ENCODE measurements around the gene SBK1. TPM values are rescaled to one million over a fixed set of nuclear protein-coding genes. Genes with fewer than 3 reads are reported as not detected.
A peak's percentile ranks its signal among the peaks of the same experiment; 100 is the strongest.

SBK1 gene
- total RNA-seq, 1 donor, result not detected

DNA sequence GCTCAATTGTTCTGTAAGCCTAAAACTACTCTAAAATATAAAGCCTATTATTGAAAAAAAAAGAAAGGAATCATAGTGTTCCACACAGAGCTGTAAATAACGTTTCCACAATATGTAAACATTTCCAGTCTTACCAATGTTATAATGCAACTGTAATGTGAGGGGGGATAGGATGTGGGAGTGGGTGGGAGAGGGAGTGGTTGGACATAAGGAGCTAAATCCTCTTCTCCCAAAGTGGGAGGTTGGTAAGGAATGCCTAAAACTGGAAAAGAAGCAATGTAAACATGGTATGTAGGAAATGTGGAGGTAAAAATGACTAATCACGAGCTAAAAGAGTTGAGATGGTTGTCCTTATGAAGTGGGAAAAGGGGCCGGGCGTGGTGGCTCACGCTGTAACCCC lies 17.6 kb upstream of the SBK1 start:
- Histone ChIP-seq H3K27me3 (ENCODE audit: insufficient read depth, low read length) (peaks cover 16% of the 10 kb centered on the region), H3K4me2 (ENCODE audit: insufficient read depth, low read length) (no peak overlapping the region)

DNA sequence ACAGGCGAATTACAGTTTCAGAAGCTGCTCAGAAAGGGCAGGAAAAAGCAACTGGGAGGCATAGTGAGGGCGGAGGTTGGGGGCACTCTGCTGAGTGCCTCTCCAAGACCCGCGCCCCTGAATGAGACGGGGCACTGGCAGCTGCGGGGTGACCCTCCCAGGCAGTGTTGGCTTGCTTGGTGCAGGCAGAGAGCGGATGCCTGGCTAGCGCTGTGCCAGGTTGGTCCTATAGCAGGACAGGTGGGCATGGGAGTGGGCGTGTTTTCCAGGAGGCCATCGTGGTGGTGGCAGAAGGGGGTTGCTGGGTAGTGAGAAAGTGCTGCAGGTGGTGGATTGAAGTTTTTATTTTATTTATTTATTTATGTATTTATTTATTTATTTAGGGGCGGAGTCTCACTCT lies 16.0 kb upstream of the SBK1 start:
- Histone ChIP-seq H3K4me1 (ENCODE audit: insufficient read depth, low read length) (no peaks in the 10 kb centered on the region), H3K36me3 (ENCODE audit: insufficient read depth, low read length) (no peaks in the 10 kb centered on the region), H2AFZ (ENCODE audit: low read length) (no peak overlapping the region), H3K79me2 (ENCODE audit: insufficient read depth, low read length) (no peaks in the 10 kb centered on the region), H4K20me1 (ENCODE audit: insufficient read depth, low read length) (no peaks in the 10 kb centered on the region), H3K4me2 (ENCODE audit: insufficient read depth, low read length) (no peak overlapping the region), H3K4me3 (ENCODE audit: insufficient read depth, low read length) (no peak overlapping the region), H3K9me3 (ENCODE audit: low read depth, low read length) (no peaks in the 10 kb centered on the region), H3K27me3 (ENCODE audit: insufficient read depth, low read length) (peaks cover 16% of the 10 kb centered on the region), H3K27ac (ENCODE audit: low read depth, low read length) (no peak overlapping the region)
- TF ChIP-seq CTCF (IDR thresholded peaks at IDR 0.05; ENCODE audit: extremely low read depth, low read depth, low read length), result no peak
- no peak for DNase-seq (ENCODE audit: insufficient read length, low spot score, missing footprints)

More for the DNA sequence above, 17.6 kb upstream of the SBK1 start:
- H3K79me2 ChIP-seq (ENCODE audit: insufficient read depth, low read length), result no peaks in the 10 kb centered on the region
- no peak for TF ChIP-seq CTCF (IDR thresholded peaks at IDR 0.05; ENCODE audit: extremely low read depth, low read depth, low read length)
- H3K4me1 ChIP-seq (ENCODE audit: insufficient read depth, low read length), result no peaks in the 10 kb centered on the region
- DNase-seq (ENCODE audit: insufficient read length, low spot score, missing footprints), result no peak
- no peaks in the 10 kb centered on the region for H3K36me3 ChIP-seq (ENCODE audit: insufficient read depth, low read length)
- no peak overlapping the region for H3K4me3 ChIP-seq (ENCODE audit: insufficient read depth, low read length)
- H3K9me3 ChIP-seq (ENCODE audit: low read depth, low read length), result no peaks in the 10 kb centered on the region
- H4K20me1 ChIP-seq (ENCODE audit: insufficient read depth, low read length), result no peaks in the 10 kb centered on the region
- H3K27ac ChIP-seq (ENCODE audit: low read depth, low read length), result no peak overlapping the region
- no peak overlapping the region for H2AFZ ChIP-seq (ENCODE audit: low read length)

DNA sequence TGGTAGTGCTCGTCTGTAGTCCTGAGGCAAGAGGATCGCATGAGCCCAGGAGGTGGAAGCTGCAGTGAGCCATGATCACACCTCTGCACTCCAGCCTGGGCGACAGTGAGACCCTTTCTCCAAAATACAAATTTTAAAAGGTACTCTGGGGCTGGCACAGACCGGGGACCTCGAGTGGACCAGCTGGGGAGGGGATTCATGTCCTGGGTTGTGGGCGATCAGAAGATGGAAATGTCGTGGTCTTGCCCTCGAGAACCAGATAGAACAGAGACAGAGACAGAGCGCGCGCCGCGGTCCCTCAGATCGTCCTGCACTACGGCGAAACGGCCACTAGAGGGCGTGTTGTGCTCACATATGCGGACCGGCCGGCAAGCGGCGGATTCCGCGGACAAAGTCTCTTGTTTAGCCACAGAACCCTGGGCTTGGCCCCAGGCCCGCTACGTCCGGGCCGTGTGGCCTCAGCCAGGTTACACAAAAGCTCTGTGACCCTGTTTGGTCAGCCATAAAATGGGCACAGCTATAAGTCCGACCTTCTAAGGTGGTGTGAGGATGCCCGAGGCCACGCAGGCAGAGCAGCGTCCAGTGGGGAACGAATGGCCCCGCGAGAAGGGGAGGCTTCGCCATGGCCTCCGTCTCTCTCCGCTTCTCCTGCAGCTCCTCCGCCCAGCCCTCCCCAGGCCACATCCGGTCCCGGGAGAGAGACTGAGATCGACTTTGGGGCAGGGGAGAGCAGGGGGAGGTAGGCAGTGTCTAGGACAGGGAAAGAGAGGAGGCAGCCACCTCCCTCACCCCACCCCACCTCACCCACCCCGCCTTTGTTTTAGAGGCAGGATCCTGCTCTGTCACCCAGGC lies 14.6 kb upstream of the SBK1 start:
- Histone ChIP-seq H3K9me3 (ENCODE audit: low read depth, low read length) (no peaks in the 10 kb centered on the region), H3K4me2 (ENCODE audit: insufficient read depth, low read length) (peak overlapping the region; percentile 95), H3K36me3 (ENCODE audit: insufficient read depth, low read length) (no peaks in the 10 kb centered on the region), H3K27ac (ENCODE audit: low read depth, low read length) (no peak overlapping the region), H3K4me1 (ENCODE audit: insufficient read depth, low read length) (no peaks in the 10 kb centered on the region), H4K20me1 (ENCODE audit: insufficient read depth, low read length) (no peaks in the 10 kb centered on the region), H3K79me2 (ENCODE audit: insufficient read depth, low read length) (no peaks in the 10 kb centered on the region), H2AFZ (ENCODE audit: low read length) (peak overlapping the region; percentile 99), H3K27me3 (ENCODE audit: insufficient read depth, low read length) (peaks cover 12% of the 10 kb centered on the region), H3K4me3 (ENCODE audit: insufficient read depth, low read length) (peak overlapping the region; percentile 75)
- DNase-seq (ENCODE audit: insufficient read length, low spot score, missing footprints), result peak; percentile 96
- TF ChIP-seq CTCF (IDR thresholded peaks at IDR 0.05; ENCODE audit: extremely low read depth, low read depth, low read length), result peak; percentile 87

- no peak overlapping the region for H3K4me3 ChIP-seq (ENCODE audit: insufficient read depth, low read length)
- no peaks in the 10 kb centered on the region for H3K4me1 ChIP-seq (ENCODE audit: insufficient read depth, low read length)
- no peak overlapping the region for H3K4me2 ChIP-seq (ENCODE audit: insufficient read depth, low read length)
- no peaks in the 10 kb centered on the region for H3K79me2 ChIP-seq (ENCODE audit: insufficient read depth, low read length)
- H3K9me3 ChIP-seq (ENCODE audit: low read depth, low read length), result no peaks in the 10 kb centered on the region
- H3K27ac ChIP-seq (ENCODE audit: low read depth, low read length), result no peak overlapping the region
- no peak for TF ChIP-seq CTCF (IDR thresholded peaks at IDR 0.05; ENCODE audit: extremely low read depth, low read depth, low read length)
- H2AFZ ChIP-seq (ENCODE audit: low read length), result no peak overlapping the region
- H4K20me1 ChIP-seq (ENCODE audit: insufficient read depth, low read length), result no peaks in the 10 kb centered on the region
- peaks cover 7% of the 10 kb centered on the region for H3K27me3 ChIP-seq (ENCODE audit: insufficient read depth, low read length)
- H3K36me3 ChIP-seq (ENCODE audit: insufficient read depth, low read length), result no peaks in the 10 kb centered on the region
- no peak for DNase-seq (ENCODE audit: insufficient read length, low spot score, missing footprints)
Observed at GRCh38 chr16:28279006-28279405, 13.3 kb upstream of the SBK1 start.

Measured in osteoblast (primary cell).